ENCODE data around the gene MED20.

DNA sequence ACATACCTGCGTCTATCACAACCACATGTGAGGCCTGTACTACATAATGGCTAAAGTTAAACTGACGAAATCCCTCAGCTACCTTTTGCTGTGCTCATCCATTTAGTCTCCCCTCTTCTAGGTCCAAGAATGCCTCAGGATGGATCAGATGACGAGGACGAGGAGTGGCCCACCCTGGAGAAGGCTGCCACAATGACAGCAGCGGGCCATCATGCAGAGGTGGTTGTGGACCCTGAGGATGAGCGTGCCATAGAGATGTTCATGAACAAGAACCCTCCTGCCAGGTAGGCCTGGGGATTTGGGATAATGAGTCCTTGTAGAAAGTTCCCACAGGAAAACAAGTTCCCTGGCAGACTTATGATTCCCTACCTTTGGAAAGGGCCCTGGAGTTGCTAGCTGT is 6.3 kb upstream of the MED20 start:
- TF ChIP-seq, protein P1, sequence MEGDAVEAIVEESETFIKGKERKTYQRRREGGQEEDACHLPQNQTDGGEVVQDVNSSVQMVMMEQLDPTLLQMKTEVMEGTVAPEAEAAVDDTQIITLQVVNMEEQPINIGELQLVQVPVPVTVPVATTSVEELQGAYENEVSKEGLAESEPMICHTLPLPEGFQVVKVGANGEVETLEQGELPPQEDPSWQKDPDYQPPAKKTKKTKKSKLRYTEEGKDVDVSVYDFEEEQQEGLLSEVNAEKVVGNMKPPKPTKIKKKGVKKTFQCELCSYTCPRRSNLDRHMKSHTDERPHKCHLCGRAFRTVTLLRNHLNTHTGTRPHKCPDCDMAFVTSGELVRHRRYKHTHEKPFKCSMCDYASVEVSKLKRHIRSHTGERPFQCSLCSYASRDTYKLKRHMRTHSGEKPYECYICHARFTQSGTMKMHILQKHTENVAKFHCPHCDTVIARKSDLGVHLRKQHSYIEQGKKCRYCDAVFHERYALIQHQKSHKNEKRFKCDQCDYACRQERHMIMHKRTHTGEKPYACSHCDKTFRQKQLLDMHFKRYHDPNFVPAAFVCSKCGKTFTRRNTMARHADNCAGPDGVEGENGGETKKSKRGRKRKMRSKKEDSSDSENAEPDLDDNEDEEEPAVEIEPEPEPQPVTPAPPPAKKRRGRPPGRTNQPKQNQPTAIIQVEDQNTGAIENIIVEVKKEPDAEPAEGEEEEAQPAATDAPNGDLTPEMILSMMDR (IDR thresholded peaks at IDR 0.05; ENCODE audit: low read length) = no peak
- no peak for TF ChIP-seq EZH2 (IDR thresholded peaks at IDR 0.05; ENCODE audit: borderline replicate concordance, low read length)
